Inflammatory macrophage treated with lipopolysaccharide for 4 hours (primary cell): ENCODE data around the gene SPAG17.
"Not testable (repeated sequence)": the region's sequence is repeated elsewhere in the genome, so short reads cannot be mapped to it uniquely, and the experiment has no call there.

ENCODE experiments used
- DNase-seq: peaks from one replicate; pipeline ENCODE4 v3.0.0-alpha.2; 2020

Gene SPAG17

GRCh38 chr1:117967477-117967876 lies 217.6 kb downstream of the SPAG17 start:
- DNase-seq, result no peak

GRCh38 chr1:117964290-117965038 lies 220.6 kb downstream of the SPAG17 start:
- no peak for DNase-seq

- no peak for DNase-seq
These were observed 225.7 kb downstream of the SPAG17 start for GRCh38 chr1:117959364-117959763.

GRCh38 chr1:117952386-117952785 lies 232.6 kb downstream of the SPAG17 start:
- DNase-seq, result no peak

- DNase-seq, result no peak
These were observed 242.7 kb downstream of the SPAG17 start for GRCh38 chr1:117942293-117942692.

GRCh38 chr1:117933769-117934168 lies 251.3 kb downstream of the SPAG17 start:
- no peak for DNase-seq

GRCh38 chr1:117932576-117932975 lies 252.5 kb downstream of the SPAG17 start:
- no peak for DNase-seq

GRCh38 chr1:117930484-117930883 lies 254.5 kb downstream of the SPAG17 start:
- DNase-seq, result peak; percentile 42

GRCh38 chr1:117930173-117930447 lies 254.9 kb downstream of the SPAG17 start:
- DNase-seq, result no peak

GRCh38 chr1:117929343-117930172 lies 255.5 kb downstream of the SPAG17 start, which contains the start of the genes GDAP2 and WDR3:
Gene GDAP2, minus strand, starts transcription at chr1:117929621. Its CDS starts 9,264 bp downstream, at chr1:117920357.
Gene WDR3, plus strand, starts transcription at chr1:117929739. Its CDS starts 3,581 bp downstream, at chr1:117933320.
- DNase-seq, result peak; percentile 99

- DNase-seq, result peak; percentile 79
These were observed 256.1 kb downstream of the SPAG17 start for GRCh38 chr1:117928881-117929342.

GRCh38 chr1:117925981-117926380 lies 259.0 kb downstream of the SPAG17 start:
- peak; percentile 67 for DNase-seq

GRCh38 chr1:117922717-117923116 lies 262.3 kb downstream of the SPAG17 start:
- DNase-seq, result not testable (repeated sequence)

GRCh38 chr1:117921991-117922390 lies 263.0 kb downstream of the SPAG17 start:
- DNase-seq, result no peak

- DNase-seq, result no peak
These were observed 265.7 kb downstream of the SPAG17 start for GRCh38 chr1:117919376-117919775.

- no peak for DNase-seq
These were observed 274.0 kb downstream of the SPAG17 start for GRCh38 chr1:117911051-117911450.

GRCh38 chr1:117905019-117905418 lies 280.0 kb downstream of the SPAG17 start:
- DNase-seq, result peak; percentile 11

GRCh38 chr1:117904485-117904884 lies 280.5 kb downstream of the SPAG17 start:
- DNase-seq, result no peak
